Epidermal melanocyte (primary cell): Measurements from ENCODE around the gene LYPLA2.
"Not testable (repeated sequence)": the region's sequence is repeated elsewhere in the genome, so short reads cannot be mapped to it uniquely, and the experiment has no call there.

Experiments
- DNase-seq: peaks from one replicate; pipeline ENCODE4 v3.0.0; 2011; ENCODE audit warnings: low spot score; ENCODE audit not compliant: insufficient read length

The LYPLA2 gene

GRCh38 chr1:23777979-23778814 is 12.7 kb upstream of the LYPLA2 start, which contains the start of gene PITHD1:
TSS of gene PITHD1 (plus strand) at chr1:23778418. CDS start at chr1:23778516, 98 bp downstream.
- peak; percentile 91 for DNase-seq

GRCh38 chr1:23779826-23780371 is 11.0 kb upstream of the LYPLA2 start:
- no peak for DNase-seq

DNA sequence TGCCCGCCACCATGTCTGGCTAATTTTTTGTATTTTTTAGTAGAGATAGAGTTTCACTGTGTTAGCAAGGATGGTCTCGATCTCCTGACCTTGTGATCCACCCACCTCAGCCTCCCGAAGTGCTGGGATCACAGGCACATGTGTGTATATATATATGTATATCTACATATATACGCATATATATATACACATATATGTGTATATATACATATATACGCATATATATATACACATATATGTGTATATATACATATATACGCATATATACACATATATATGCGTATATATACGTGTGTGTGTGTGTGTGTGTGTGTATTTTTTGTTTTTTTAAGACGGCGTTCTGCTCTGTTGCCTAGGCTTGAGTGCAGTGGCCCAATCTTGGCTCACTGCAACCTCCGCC is 7.8 kb upstream of the LYPLA2 start:
- DNase-seq = not testable (repeated sequence)

GRCh38 chr1:23784846-23785245 is 6.1 kb upstream of the LYPLA2 start:
- no peak for DNase-seq

DNA sequence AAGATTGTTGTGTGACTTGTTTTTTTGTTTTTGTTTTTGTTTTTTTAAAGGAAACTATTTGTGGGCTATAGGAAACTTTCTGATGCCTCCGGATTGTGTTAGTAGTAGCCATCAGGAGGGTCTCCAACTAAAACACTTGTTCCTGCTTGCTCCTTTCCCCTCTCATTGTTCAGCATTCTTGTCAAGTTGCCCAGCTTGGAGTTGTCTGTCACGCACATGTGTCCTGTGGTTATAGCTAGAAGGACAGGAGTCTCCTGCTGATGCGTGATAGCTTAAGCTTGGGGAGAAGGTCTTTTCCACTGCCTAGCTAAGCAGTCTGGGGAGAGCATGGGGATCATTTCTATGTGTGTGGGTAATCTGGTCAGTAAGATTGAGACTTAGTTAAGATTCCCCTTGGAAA is 3.2 kb upstream of the LYPLA2 start:
- DNase-seq = no peak

- no peak for DNase-seq
These were observed 2.2 kb upstream of the LYPLA2 start for GRCh38 chr1:23788695-23789094.

DNA sequence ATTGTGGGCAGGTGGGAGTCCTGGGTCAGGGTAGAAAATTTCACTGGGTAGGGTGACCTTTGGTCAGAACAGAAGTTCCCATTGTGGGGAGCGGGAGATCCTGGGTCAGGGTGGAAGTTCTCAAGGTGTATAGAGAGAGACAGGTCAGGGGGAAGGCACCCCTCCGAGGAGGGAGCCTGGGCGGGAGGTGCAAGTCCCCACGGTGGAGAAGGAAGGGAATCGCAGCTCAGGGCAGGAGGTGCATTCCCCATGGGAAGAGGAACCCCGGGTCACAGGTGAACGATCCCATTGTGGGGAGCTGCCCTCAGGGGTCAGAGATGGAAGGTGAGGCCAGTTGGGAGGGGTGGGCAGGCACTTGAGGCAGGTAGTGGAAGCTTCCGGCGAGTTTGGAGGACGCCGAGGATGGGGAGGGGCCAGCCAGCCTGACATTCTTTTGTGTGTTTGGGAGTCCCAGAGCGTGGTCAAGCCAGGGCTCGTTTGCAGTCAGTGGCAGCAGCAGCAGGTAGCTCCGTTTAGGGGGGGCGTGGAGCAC is 637 bp downstream of the LYPLA2 start:
- DNase-seq = no peak

DNA sequence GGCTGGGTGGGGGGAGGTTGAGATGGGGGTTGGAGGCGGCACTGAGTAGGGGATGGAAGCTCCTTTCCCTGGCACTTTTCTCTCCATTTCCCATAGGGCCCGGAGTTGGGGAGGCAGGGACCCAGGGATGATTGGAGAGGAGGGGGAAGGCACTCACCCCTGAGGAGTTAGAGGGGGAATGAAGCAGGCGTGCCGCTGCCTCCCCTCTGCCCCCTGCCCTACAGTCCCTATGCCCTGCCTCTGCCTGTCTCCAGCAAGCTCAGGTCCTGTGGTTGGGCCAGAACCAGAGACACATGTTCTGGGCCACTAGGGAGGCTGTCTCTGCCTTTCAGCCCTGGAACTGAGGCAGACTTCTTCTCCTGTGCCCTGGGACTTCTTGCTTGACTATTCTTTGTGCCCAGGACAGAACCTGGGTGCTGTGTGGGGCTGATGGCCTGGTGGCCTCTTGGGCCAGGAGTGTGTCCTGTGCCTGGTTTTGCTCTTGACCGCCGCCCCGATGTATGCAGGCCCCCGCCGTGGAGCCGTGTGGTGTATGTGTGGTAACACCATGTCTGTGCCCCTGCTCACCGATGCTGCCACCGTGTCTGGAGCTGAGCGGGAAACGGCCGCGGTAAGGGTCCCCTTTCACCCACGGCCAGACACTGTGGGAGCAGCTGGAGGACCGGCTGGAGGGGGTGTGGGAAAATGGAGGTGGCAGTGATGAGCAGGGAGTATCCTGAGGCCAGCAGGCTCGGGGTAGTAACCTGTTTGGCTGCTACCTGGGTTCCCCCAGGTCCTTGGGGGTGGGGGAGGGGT is 1.4 kb downstream of the LYPLA2 start:
- DNase-seq = no peak

DNA sequence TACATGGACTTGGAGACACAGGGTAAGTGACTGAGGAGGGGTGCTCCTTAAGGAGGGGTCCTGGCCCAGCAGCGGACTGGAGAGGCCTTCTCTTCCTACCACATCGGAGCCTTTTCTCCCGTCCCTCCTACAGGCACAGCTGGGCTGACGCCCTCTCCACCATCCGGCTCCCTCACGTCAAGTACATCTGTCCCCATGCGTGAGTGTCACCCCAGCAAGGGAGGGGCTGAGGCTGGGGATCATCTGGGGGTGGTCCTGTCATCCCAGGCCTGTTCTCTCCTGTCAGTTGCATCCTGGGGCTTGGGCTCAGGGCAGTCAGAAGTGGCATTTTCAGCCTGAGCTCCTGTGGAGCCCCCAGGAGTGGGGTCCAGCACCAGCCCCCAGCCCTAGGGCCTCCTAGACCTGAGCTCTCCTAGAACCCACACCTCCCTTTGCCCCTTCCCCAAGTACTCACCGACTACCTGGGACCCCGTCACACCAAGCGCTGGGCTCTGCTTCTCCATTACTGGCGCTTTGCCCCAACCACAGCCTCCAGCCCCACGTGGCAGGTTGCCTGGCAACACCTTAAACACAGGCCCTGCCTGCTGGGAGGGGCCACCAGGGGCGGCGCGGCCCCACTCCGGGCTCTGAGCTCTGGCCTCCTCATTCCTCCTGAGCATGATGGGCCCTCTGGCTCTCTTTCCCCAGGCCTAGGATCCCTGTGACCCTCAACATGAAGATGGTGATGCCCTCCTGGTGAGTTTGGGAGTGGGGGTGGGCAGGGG is 2.3 kb downstream of the LYPLA2 start:
- no peak for DNase-seq

GRCh38 chr1:23793861-23794731 is 3.2 kb downstream of the LYPLA2 start:
- DNase-seq = no peak

DNA sequence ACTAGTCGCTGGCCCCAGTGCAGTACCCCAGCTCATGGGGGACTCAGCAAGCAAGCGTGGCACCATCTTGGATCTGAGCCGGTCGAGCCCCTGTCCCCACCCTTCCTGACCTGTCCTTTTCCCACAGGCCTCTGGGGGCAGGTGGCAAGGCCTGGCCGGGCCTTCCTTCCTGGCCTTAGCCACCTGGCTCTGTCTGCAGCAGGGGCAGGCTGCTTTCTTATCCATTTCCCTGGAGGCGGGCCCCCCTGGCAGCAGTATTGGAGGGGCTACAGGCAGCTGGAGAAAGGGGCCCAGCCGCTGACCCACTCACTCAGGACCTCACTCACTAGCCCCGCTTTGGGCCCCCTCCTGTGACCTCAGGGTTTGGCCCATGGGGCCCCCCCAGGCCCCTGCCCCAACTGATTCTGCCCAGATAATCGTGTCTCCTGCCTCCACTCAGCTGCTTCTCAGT is 3.8 kb downstream of the LYPLA2 start:
- not testable (repeated sequence) for DNase-seq

- no peak for DNase-seq
These were observed 4.9 kb downstream of the LYPLA2 start for GRCh38 chr1:23795676-23796465.

DNA sequence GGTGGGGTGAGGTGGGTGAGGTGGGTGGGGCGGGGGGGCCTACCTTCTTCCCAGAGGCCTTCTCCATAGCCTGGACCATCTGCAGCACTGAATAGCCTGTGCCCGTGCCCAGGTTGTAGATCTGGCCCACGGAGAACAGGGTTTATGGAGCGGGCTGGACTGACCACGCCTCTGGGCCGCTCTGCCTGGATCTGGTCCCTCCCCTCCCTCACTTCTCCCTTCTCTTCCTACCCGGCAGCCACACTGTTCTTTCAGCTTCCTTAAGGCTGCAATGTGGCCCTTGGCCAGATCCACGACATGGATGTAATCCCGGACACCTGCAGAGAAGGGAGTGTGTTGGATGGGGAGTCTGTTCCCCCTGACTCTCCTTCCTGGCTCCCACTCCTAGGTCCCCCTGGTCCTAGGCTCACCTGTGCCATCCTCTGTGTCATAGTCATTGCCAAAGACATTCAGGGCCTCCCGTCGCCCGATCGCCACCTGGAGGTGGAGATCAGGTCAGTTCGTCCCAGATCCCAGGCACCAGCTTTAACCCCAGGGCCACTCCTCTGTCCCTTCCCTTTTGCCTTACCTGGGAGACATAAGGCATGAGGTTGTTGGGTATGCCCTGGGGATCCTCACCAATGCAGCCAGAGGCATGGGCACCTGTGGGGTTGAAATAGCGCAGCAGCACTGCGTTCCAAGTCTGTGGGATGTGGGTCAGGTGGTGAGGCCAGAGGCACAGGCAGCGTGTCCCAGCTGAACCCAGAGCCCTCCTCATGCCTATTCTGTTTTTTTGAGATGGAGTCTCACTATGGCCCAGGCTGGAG is 5.7 kb downstream of the LYPLA2 start:
- no peak for DNase-seq

- no peak for DNase-seq
These were observed 6.8 kb downstream of the LYPLA2 start for GRCh38 chr1:23797478-23798448.

- DNase-seq = no peak
These were observed 7.8 kb downstream of the LYPLA2 start for GRCh38 chr1:23798662-23799142.

DNA sequence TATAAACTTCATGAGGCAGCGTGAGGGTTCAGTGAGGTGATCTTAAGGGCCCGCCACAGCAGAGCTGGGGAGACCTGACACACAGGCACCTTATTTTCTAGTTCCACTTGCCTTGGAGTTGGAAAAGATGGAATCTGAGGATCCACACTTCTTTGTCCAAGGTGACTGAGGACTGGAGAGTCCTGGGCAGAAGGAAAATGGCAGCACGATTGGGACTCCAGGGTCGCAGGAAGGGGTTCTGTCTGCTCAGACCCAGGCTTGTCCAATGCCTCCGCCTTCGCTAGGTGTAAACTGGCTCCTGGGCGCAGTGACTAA is 8.3 kb downstream of the LYPLA2 start:
- DNase-seq = no peak
